HAP-1 (cell line): Measurements from ENCODE around the gene COL1A2.

Experiments
- DNase-seq, 2 experiments: peaks; one replicate each; pipeline ENCODE4 v3.0.0-alpha.2; 2016 to 2020; ENCODE audit warnings: low spot score in 2 of 2
- H3K27me3 ChIP-seq: fragments of 250-450 bp; sonication (Bioruptor Pico); 2 replicates; pipeline ENCODE4 v1.5.1; 2020; ENCODE audit warnings: low read depth, mild to moderate bottlenecking, moderate library complexity
- H3K36me3 ChIP-seq: fragments of 250-450 bp; sonication (Bioruptor Pico); replicated peaks from 2 replicates; pipeline ENCODE4 v1.5.1; 2020; ENCODE audit warnings: mild to moderate bottlenecking
- H3K4me1 ChIP-seq: fragments of 250-450 bp; sonication (Bioruptor Pico); 2 replicates; pipeline ENCODE4 v1.5.1; 2020; ENCODE audit warnings: mild to moderate bottlenecking
- H3K4me3 ChIP-seq: fragments of 250-450 bp; sonication (Bioruptor Pico); 2 replicates; pipeline ENCODE4 v1.5.1; 2020; ENCODE audit warnings: mild to moderate bottlenecking, moderate library complexity
- H3K9me3 ChIP-seq: fragments of 250-450 bp; sonication (Bioruptor Pico); 2 replicates; pipeline ENCODE4 v1.5.1; 2020; ENCODE audit warnings: mild to moderate bottlenecking, moderate library complexity
- in situ Hi-C: fragments of 300-500 bp; cut with MboI; formaldehyde crosslinking; loops from 3 replicates; pipeline ENCODE4 v1.14.3; 2020; ENCODE audit warnings: low sequenced_read_pairs, inconsistent platforms, mixed read lengths

COL1A2 gene

DNA sequence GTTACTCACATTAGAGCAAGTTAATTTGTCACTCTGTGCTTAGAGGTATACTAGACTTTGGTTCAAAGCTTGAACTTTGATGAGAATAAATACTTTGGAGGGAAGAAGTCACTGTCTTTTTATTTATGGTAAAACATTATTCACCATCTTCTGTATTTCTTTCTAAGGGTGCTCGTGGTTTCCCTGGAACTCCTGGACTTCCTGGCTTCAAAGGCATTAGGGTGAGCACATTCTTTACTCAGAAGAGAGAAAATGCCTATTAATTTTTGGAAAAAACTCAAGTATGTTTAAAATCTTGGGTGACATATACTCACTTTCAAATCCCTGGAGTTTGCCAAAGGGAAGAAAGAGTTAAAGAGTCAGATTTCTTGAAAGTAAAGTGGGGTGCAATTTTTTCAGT, 10.8 kb downstream of the COL1A2 start:
- no peak overlapping the region for H3K4me3 ChIP-seq
- peaks cover 14% of the 10 kb centered on the region; the same call in 1 of the 2 replicates for H3K27me3 ChIP-seq
- in situ Hi-C loops, result no loop called here
- no peak for DNase-seq
- H3K36me3 ChIP-seq, result no peaks in the 10 kb centered on the region
- H3K4me1 ChIP-seq, result no peaks in the 10 kb centered on the region
- H3K9me3 ChIP-seq, result no peaks in the 10 kb centered on the region

- Histone ChIP-seq H3K27me3 (peaks cover 14% of the 10 kb centered on the region; the same call in 1 of the 2 replicates), H3K4me3 (no peak overlapping the region), H3K4me1 (no peaks in the 10 kb centered on the region), H3K9me3 (no peaks in the 10 kb centered on the region), H3K36me3 (no peaks in the 10 kb centered on the region)
- in situ Hi-C loops, result no loop called here
- no peak for DNase-seq
Measured at GRCh38 chr7:94406696-94407095, 12.0 kb downstream of the COL1A2 start.

GRCh38 chr7:94409200-94409948, 14.7 kb downstream of the COL1A2 start:
- Histone ChIP-seq H3K27me3 (peaks cover 7% of the 10 kb centered on the region; the same call in 1 of the 2 replicates), H3K9me3 (no peaks in the 10 kb centered on the region), H3K4me1 (no peaks in the 10 kb centered on the region), H3K36me3 (no peaks in the 10 kb centered on the region), H3K4me3 (no peak overlapping the region)
- in situ Hi-C loops, result no loop called here
- DNase-seq, result no peak

GRCh38 chr7:94410413-94411187, 15.9 kb downstream of the COL1A2 start:
- DNase-seq, result no peak
- Histone ChIP-seq H3K27me3 (peaks cover 3% of the 10 kb centered on the region; the same call in 1 of the 2 replicates), H3K36me3 (no peaks in the 10 kb centered on the region), H3K4me1 (no peaks in the 10 kb centered on the region), H3K9me3 (no peaks in the 10 kb centered on the region), H3K4me3 (no peak overlapping the region)
- in situ Hi-C loops, result no loop called here

DNA sequence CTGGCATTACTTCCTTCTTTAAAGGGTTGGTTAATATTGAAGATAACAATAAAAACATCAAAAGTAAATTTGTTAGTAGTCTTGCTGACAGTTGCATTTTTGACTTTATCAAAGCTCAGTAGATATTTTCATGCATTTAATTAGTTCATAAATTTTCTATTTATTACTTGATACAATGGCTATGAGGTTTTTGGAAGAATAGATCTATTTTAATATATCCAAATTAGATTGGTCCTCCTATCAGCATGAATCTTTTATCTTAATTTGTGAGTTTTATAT, 16.4 kb downstream of the COL1A2 start:
- DNase-seq, result no peak
- no peaks in the 10 kb centered on the region for H3K9me3 ChIP-seq
- in situ Hi-C loops, result no loop called here
- H3K27me3 ChIP-seq, result 0 out of 2 replicates have a peak, but pooled peaks cover 3% of the 10 kb centered on the region
- H3K4me1 ChIP-seq, result no peaks in the 10 kb centered on the region
- H3K4me3 ChIP-seq, result no peak overlapping the region
- H3K36me3 ChIP-seq, result no peaks in the 10 kb centered on the region

GRCh38 chr7:94412762-94413322, 18.1 kb downstream of the COL1A2 start:
- Histone ChIP-seq H3K36me3 (no peaks in the 10 kb centered on the region), H3K4me1 (no peaks in the 10 kb centered on the region), H3K27me3 (peaks cover 3% of the 10 kb centered on the region; the same call in 1 of the 2 replicates), H3K9me3 (no peaks in the 10 kb centered on the region), H3K4me3 (no peak overlapping the region)
- in situ Hi-C loops, result no loop called here
- no peak for DNase-seq

DNA sequence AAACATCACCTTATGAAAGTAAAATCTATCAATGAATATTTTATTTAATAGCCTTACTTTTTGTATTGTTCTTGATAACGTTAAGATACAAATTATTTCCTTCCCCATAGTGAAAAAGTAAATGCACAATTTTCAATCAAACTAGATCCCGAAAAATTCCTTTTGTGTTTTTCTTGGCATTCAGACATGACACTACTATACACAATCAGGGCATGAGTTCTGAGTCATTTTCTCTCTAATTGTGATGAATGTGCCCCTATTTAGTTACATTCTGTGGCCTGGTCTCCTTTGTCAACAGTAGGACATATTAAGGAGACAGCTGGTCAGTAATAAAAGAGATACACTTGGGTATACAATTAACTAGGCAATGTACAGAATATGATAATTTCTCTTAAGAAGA, 19.8 kb downstream of the COL1A2 start:
- H3K9me3 ChIP-seq, result no peaks in the 10 kb centered on the region
- peaks cover 3% of the 10 kb centered on the region; the same call in 1 of the 2 replicates for H3K27me3 ChIP-seq
- H3K4me1 ChIP-seq, result no peaks in the 10 kb centered on the region
- in situ Hi-C loops, result no loop called here
- H3K36me3 ChIP-seq, result no peaks in the 10 kb centered on the region
- DNase-seq, result peak in 1 of 2 experiments; percentile 16
- H3K4me3 ChIP-seq, result no peak overlapping the region

DNA sequence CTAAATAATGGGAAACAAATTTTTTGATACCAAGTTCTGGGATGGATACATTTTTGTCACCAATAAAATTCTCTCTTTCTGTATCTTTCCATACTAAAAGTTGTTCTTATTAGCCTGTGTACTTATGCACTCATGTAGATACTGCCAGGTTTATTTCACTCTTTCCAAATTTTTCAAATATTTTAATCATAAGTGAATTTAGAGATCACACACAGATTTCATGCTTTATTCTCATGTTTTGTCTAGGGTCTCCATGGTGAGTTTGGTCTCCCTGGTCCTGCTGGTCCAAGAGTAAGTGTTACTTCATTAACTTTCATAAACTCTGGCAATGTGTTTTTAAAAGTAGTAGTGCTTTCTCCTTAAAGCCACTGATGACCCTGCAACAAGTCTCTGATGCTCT, 20.3 kb downstream of the COL1A2 start:
- in situ Hi-C loops, result no loop called here
- H3K27me3 ChIP-seq, result peaks cover 3% of the 10 kb centered on the region; the same call in 1 of the 2 replicates
- DNase-seq, result no peak
- no peaks in the 10 kb centered on the region for H3K4me1 ChIP-seq
- H3K9me3 ChIP-seq, result no peaks in the 10 kb centered on the region
- no peak overlapping the region for H3K4me3 ChIP-seq
- no peaks in the 10 kb centered on the region for H3K36me3 ChIP-seq

GRCh38 chr7:94417306-94417705, 22.6 kb downstream of the COL1A2 start:
- H3K4me3 ChIP-seq, result no peak overlapping the region
- no peaks in the 10 kb centered on the region for H3K9me3 ChIP-seq
- H3K36me3 ChIP-seq, result no peaks in the 10 kb centered on the region
- H3K4me1 ChIP-seq, result no peaks in the 10 kb centered on the region
- no peak for DNase-seq
- in situ Hi-C loops, result no loop called here
- H3K27me3 ChIP-seq, result peaks cover 3% of the 10 kb centered on the region; the same call in 1 of the 2 replicates

GRCh38 chr7:94417901-94418300, 23.2 kb downstream of the COL1A2 start:
- no peak overlapping the region for H3K4me3 ChIP-seq
- in situ Hi-C loops, result no loop called here
- H3K4me1 ChIP-seq, result no peaks in the 10 kb centered on the region
- H3K27me3 ChIP-seq, result peaks cover 3% of the 10 kb centered on the region; the same call in 1 of the 2 replicates
- no peaks in the 10 kb centered on the region for H3K9me3 ChIP-seq
- no peaks in the 10 kb centered on the region for H3K36me3 ChIP-seq
- no peak for DNase-seq

DNA sequence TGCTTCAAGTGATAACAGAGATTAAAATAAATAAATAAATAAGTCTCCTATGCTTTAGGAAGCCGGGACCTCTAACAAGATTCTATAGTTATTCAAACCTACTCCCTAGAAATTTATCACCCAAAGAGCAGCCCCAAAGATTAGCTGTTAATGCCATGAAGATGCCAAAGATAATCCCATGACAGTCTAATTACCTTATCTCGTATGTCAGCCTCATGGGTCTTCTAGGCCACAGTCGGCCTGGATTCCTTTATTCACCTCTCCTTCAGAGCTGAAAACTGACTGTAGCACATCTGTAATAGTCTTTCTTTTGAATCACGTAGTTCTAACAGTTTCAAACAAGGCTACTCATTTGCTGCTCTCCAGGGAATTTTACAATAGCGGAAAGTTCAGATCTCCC, 24.2 kb downstream of the COL1A2 start:
- no peaks in the 10 kb centered on the region for H3K9me3 ChIP-seq
- H3K4me1 ChIP-seq, result no peaks in the 10 kb centered on the region
- no peaks in the 10 kb centered on the region for H3K36me3 ChIP-seq
- in situ Hi-C loops, result no loop called here
- no peak overlapping the region for H3K4me3 ChIP-seq
- no peak for DNase-seq
- H3K27me3 ChIP-seq, result peaks cover 3% of the 10 kb centered on the region; the same call in 1 of the 2 replicates

DNA sequence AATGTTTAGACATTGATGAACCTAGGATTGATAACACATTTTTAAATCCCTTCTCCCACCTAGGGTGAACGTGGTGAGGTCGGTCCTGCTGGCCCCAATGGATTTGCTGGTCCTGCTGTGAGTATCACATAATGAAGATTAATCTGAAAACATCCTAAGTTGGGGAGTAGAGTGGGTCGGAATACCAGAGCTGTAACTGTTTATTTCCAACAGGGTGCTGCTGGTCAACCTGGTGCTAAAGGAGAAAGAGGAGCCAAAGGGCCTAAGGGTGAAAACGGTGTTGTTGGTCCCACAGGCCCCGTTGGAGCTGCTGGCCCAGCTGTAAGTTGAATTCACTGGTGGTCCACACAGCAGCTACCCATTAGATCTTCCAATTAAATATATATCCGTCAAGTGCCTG, 25.6 kb downstream of the COL1A2 start:
- no peaks in the 10 kb centered on the region for H3K36me3 ChIP-seq

DNA sequence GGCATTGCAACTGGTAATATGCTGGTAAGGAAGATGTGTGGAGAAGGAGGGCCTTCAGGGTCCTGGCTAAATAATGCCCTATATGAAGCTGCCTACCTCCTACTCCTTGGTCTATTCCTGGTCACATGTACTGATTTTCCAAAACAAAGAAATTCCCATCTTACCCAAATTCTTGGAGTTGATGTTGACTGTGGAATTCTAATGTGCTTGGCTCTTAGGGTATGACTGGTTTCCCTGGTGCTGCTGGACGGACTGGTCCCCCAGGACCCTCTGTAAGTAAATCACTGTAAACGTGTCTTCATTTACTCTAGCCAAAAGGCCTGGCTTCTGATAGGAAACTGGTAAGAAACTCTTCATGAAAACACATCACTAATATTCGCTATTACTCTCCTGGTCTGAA, 27.0 kb downstream of the COL1A2 start:
- peaks cover 3% of the 10 kb centered on the region; the same call in 1 of the 2 replicates for H3K27me3 ChIP-seq
- in situ Hi-C loops, result no loop called here
- no peaks in the 10 kb centered on the region for H3K9me3 ChIP-seq
- H3K4me1 ChIP-seq, result peaks cover 5% of the 10 kb centered on the region
- H3K36me3 ChIP-seq, result no peaks in the 10 kb centered on the region
- DNase-seq, result no peak
- no peak overlapping the region for H3K4me3 ChIP-seq

More for the DNA sequence above, 25.6 kb downstream of the COL1A2 start:
- H3K27me3 ChIP-seq, result peaks cover 3% of the 10 kb centered on the region; the same call in 1 of the 2 replicates
- DNase-seq, result no peak
- H3K4me3 ChIP-seq, result no peak overlapping the region
- in situ Hi-C loops, result no loop called here
- H3K9me3 ChIP-seq, result no peaks in the 10 kb centered on the region
- peaks cover 5% of the 10 kb centered on the region for H3K4me1 ChIP-seq

- H3K36me3 ChIP-seq, result no peaks in the 10 kb centered on the region
- H3K27me3 ChIP-seq, result no peaks in the 10 kb centered on the region
- H3K4me3 ChIP-seq, result no peak overlapping the region
- DNase-seq, result no peak
- peaks cover 5% of the 10 kb centered on the region for H3K4me1 ChIP-seq
- H3K9me3 ChIP-seq, result no peaks in the 10 kb centered on the region
- in situ Hi-C loops, result no loop called here
Measured at GRCh38 chr7:94422136-94422535, 27.4 kb downstream of the COL1A2 start.
